ENCODE results near the gene ZNF407.

DNA sequence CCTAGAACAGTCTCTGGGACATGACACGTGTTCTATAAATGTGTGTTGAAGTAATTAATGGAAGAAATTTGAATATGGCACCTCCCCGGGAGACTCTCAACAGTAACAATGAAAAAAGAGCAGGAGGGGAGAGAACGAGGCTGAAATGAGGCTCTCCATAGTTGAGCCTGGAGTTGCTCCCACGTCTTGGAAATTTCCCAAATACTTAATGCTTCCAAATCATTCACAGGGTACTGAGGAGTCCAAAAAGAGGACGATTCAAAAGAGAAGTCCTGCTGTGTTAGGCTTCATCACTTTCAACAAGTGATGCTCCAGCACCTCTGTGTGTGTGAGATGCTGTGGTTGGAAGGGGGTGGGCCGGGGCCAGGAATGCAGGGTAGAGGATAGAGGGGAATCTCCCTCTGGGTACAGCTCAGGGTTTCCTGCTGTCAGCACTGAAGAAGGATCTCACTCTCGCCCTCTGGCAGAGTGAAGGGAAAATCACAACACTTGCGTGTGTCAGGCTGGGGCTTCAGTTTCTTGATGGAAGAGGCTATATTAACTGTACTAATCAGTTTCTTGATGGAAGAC is 18.1 kb upstream of the ZNF407 start:
- TF ChIP-seq ZFX (IDR thresholded peaks at IDR 0.05) (no peak), EZH2 (IDR thresholded peaks at IDR 0.05) (no peak), TCF7L2 (IDR thresholded peaks at IDR 0.05; ENCODE audit: borderline replicate concordance, extremely low read depth, insufficient read depth, insufficient read length) (no peak), RAD21 (IDR thresholded peaks at IDR 0.05; ENCODE audit: low read depth) (no peak), POLR2A (IDR thresholded peaks at IDR 0.05; ENCODE audit: borderline replicate concordance, extremely low read depth, insufficient read depth, insufficient read length) (no peak), JUND (IDR thresholded peaks at IDR 0.05) (no peak), POLR2AphosphoS5 (IDR thresholded peaks at IDR 0.05; ENCODE audit: low read depth, low read length) (no peak), SP1 (IDR thresholded peaks at IDR 0.05; ENCODE audit: low read depth) (no peak), YY1 (IDR thresholded peaks at IDR 0.05; ENCODE audit: extremely low read depth, insufficient replicate concordance, low read depth, low read length) (no peak)
- TF ChIP-seq, protein P1, sequence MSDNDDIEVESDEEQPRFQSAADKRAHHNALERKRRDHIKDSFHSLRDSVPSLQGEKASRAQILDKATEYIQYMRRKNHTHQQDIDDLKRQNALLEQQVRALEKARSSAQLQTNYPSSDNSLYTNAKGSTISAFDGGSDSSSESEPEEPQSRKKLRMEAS (IDR thresholded peaks at IDR 0.05): no peak
- TF ChIP-seq, protein P2, sequence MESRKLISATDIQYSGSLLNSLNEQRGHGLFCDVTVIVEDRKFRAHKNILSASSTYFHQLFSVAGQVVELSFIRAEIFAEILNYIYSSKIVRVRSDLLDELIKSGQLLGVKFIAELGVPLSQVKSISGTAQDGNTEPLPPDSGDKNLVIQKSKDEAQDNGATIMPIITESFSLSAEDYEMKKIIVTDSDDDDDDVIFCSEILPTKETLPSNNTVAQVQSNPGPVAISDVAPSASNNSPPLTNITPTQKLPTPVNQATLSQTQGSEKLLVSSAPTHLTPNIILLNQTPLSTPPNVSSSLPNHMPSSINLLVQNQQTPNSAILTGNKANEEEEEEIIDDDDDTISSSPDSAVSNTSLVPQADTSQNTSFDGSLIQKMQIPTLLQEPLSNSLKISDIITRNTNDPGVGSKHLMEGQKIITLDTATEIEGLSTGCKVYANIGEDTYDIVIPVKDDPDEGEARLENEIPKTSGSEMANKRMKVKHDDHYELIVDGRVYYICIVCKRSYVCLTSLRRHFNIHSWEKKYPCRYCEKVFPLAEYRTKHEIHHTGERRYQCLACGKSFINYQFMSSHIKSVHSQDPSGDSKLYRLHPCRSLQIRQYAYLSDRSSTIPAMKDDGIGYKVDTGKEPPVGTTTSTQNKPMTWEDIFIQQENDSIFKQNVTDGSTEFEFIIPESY (IDR thresholded peaks at IDR 0.05; ENCODE audit: extremely low read depth, insufficient replicate concordance, low read length): no peak
- TF ChIP-seq, protein P3, sequence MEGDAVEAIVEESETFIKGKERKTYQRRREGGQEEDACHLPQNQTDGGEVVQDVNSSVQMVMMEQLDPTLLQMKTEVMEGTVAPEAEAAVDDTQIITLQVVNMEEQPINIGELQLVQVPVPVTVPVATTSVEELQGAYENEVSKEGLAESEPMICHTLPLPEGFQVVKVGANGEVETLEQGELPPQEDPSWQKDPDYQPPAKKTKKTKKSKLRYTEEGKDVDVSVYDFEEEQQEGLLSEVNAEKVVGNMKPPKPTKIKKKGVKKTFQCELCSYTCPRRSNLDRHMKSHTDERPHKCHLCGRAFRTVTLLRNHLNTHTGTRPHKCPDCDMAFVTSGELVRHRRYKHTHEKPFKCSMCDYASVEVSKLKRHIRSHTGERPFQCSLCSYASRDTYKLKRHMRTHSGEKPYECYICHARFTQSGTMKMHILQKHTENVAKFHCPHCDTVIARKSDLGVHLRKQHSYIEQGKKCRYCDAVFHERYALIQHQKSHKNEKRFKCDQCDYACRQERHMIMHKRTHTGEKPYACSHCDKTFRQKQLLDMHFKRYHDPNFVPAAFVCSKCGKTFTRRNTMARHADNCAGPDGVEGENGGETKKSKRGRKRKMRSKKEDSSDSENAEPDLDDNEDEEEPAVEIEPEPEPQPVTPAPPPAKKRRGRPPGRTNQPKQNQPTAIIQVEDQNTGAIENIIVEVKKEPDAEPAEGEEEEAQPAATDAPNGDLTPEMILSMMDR (IDR thresholded peaks at IDR 0.05 in 2 of 3, conservative IDR thresholded peaks at IDR 0.05 in 1 of 3; ENCODE audit: borderline replicate concordance in 1 of 3, insufficient read depth in 1 of 3, low read depth in 2 of 3, low read length in 2 of 3): no peak
